ENCODE results near the gene HEXB. TPM values are rescaled to one million over a fixed set of nuclear protein-coding genes. Genes with fewer than 3 reads are reported as not detected.
"Not testable (repeated sequence)": the region's sequence is repeated elsewhere in the genome, so short reads cannot be mapped to it uniquely, and the experiment has no call there.

The HEXB gene
- total RNA-seq, 1 experiment from 2014 or later: 60.9 TPM

- no peak overlapping the region for H3K4me3 Mint-ChIP-seq
- H3K27ac Mint-ChIP-seq: no peak overlapping the region
- no peak for DNase-seq (ENCODE audit: low spot score)
- peaks cover 21% of the 10 kb centered on the region for H3K4me1 Mint-ChIP-seq
- ATAC-seq: peak; percentile 76
- no peaks in the 10 kb centered on the region for H3K27me3 Mint-ChIP-seq (ENCODE audit: low read depth)
- CTCF ChIA-PET: interaction anchor here (0.6 to 1.4 kb wide), 10 partner anchors 11 to 1607 kb away, joined by 3 to 5 read pairs (median 3); no protein-coding TSS in a partner anchor
- no peak for TF ChIP-seq NR3C1 (CRISPR knock-in tag; conservative IDR thresholded peaks at IDR 0.05; ENCODE audit: low read depth)
- no peak for TF ChIP-seq ZNF138 (CRISPR knock-in tag; conservative IDR thresholded peaks at IDR 0.05)
- no peak for TF ChIP-seq ZNF219 (CRISPR knock-in tag; IDR thresholded peaks at IDR 0.05; ENCODE audit: borderline replicate concordance)
- no peak for TF ChIP-seq ZBTB43 (CRISPR knock-in tag; IDR thresholded peaks at IDR 0.05)
- no peak for TF ChIP-seq ATF1 (CRISPR knock-in tag; IDR thresholded peaks at IDR 0.05)
- no peak for TF ChIP-seq RELA (CRISPR knock-in tag; IDR thresholded peaks at IDR 0.05; ENCODE audit: borderline replicate concordance)
- no peak for TF ChIP-seq JAZF1 (CRISPR knock-in tag; IDR thresholded peaks at IDR 0.05)
- TF ChIP-seq CDX4 (CRISPR knock-in tag; IDR thresholded peaks at IDR 0.05; ENCODE audit: borderline replicate concordance): no peak
- no peak for TF ChIP-seq JUN (CRISPR knock-in tag; IDR thresholded peaks at IDR 0.05)
- no peak for TF ChIP-seq CBFB (CRISPR knock-in tag; IDR thresholded peaks at IDR 0.05; ENCODE audit: low read depth)
- no peak for TF ChIP-seq IRF1 (CRISPR knock-in tag; IDR thresholded peaks at IDR 0.05)
- no peak for TF ChIP-seq ZNF263 (CRISPR knock-in tag; IDR thresholded peaks at IDR 0.05; ENCODE audit: low read depth)
- TF ChIP-seq AR (CRISPR knock-in tag; IDR thresholded peaks at IDR 0.05): no peak
- no peak for TF ChIP-seq MYBL2 (CRISPR knock-in tag; IDR thresholded peaks at IDR 0.05)
- no peak for TF ChIP-seq MXD4 (CRISPR knock-in tag; IDR thresholded peaks at IDR 0.05; ENCODE audit: borderline replicate concordance)
- TF ChIP-seq MAX (CRISPR knock-in tag; IDR thresholded peaks at IDR 0.05): no peak
- no peaks in the 10 kb centered on the region for H3K36me3 Mint-ChIP-seq
- POLR2A ChIA-PET: no interaction called here
- H3K9me3 Mint-ChIP-seq: no peaks in the 10 kb centered on the region
Observed at GRCh38 chr5:74673011-74673790, 11.8 kb upstream of the HEXB start.

GRCh38 chr5:74676466-74676865, 8.6 kb upstream of the HEXB start:
- H3K4me3 Mint-ChIP-seq; H3K9me3 Mint-ChIP-seq; H3K36me3 Mint-ChIP-seq; H3K27me3 Mint-ChIP-seq (ENCODE audit: low read depth); H3K27ac Mint-ChIP-seq; ATAC-seq; CTCF ChIA-PET; DNase-seq (ENCODE audit: low spot score): not testable (repeated sequence)
- POLR2A ChIA-PET: interaction anchor here (0.6 kb wide), 1 partner anchor 221 kb away, joined by 4 read pairs; no protein-coding TSS in a partner anchor
- peaks cover 16% of the 10 kb centered on the region for H3K4me1 Mint-ChIP-seq

GRCh38 chr5:74678123-74678522, 6.9 kb upstream of the HEXB start:
- H3K4me3 Mint-ChIP-seq; H3K27ac Mint-ChIP-seq; H3K36me3 Mint-ChIP-seq; CTCF ChIA-PET; H3K9me3 Mint-ChIP-seq; H3K27me3 Mint-ChIP-seq (ENCODE audit: low read depth); ATAC-seq; DNase-seq (ENCODE audit: low spot score); POLR2A ChIA-PET: not testable (repeated sequence)
- peaks cover 14% of the 10 kb centered on the region for H3K4me1 Mint-ChIP-seq

- POLR2A ChIA-PET; H3K4me3 Mint-ChIP-seq; H3K27ac Mint-ChIP-seq; ATAC-seq; H3K9me3 Mint-ChIP-seq; H3K27me3 Mint-ChIP-seq (ENCODE audit: low read depth); H3K36me3 Mint-ChIP-seq; CTCF ChIA-PET; DNase-seq (ENCODE audit: low spot score): not testable (repeated sequence)
- H3K4me1 Mint-ChIP-seq: peaks cover 11% of the 10 kb centered on the region
Observed at GRCh38 chr5:74679300-74679699, 5.7 kb upstream of the HEXB start.
